Thymus (tissue), 11 donors: ENCODE results near the gene MMP12. TPM values are rescaled to one million over a fixed set of nuclear protein-coding genes. Genes with fewer than 3 reads are reported as not detected.

Experiments used
- DNase-seq, 9 donors: peaks; one replicate each; pipeline ENCODE4 v3.0.0-alpha.2; 2013; ENCODE audit warnings: low spot score in 9 of 9, low read depth in 6 of 9, missing footprints in 1 of 9
- H3K27ac ChIP-seq, 2 donors: one replicate each; pipeline ENCODE4 v1.5.1; 2013; ENCODE audit warnings: control low read depth in 1 of 2, low read depth in 1 of 2, low read length in 1 of 2, mild to moderate bottlenecking in 1 of 2, moderate library complexity in 1 of 2
- H3K27me3 ChIP-seq, 2 donors: one replicate each; pipeline ENCODE4 v1.5.1; 2013; ENCODE audit warnings: low read length in 1 of 2; ENCODE audit not compliant: control insufficient read depth in 2 of 2, insufficient read depth in 1 of 2
- H3K36me3 ChIP-seq, 2 donors: one replicate each; pipeline ENCODE4 v1.5.1; 2013; ENCODE audit warnings: low read length in 1 of 2, mild to moderate bottlenecking in 1 of 2, moderate library complexity in 1 of 2; ENCODE audit not compliant: control insufficient read depth in 2 of 2, insufficient read depth in 2 of 2
- H3K4me1 ChIP-seq, 2 donors: one replicate each; pipeline ENCODE4 v1.5.1; 2013; ENCODE audit warnings: low read length in 2 of 2; ENCODE audit not compliant: control insufficient read depth in 2 of 2, insufficient read depth in 2 of 2
- H3K4me3 ChIP-seq, 2 donors: one replicate each; pipeline ENCODE4 v1.5.1; 2013; ENCODE audit warnings: low read length in 2 of 2, control low read depth in 1 of 2, mild to moderate bottlenecking in 1 of 2
- H3K9me3 ChIP-seq, 2 donors: one replicate each; pipeline ENCODE4 v1.5.1; 2013; ENCODE audit warnings: low read length in 1 of 2, mild to moderate bottlenecking in 1 of 2; ENCODE audit not compliant: control insufficient read depth in 2 of 2, insufficient read depth in 1 of 2
- WGBS: extraction: QIAGEN DNeasy Blood & Tissue Kit; methylation state at CpG from one replicate; pipeline ENCODE4 v1.1.7; 2013; 5-methylcytosine and 5-hydroxymethylcytosine counted together
- polyA plus RNA-seq: library from polyadenylated mRNA; stranded (reverse); fragments of 200-250 nt; gene quantifications from one replicate; pipeline ENCODE4 v1.2.3, GENCODE V29; 2013
- total RNA-seq: library from RNA; stranded (reverse); fragments of 120-200 nt; gene quantifications from one replicate; pipeline ENCODE4 v1.2.4, GENCODE V29; 2013
- donor health status: healthy.

Gene MMP12
- total and polyA plus RNA-seq, 2 donors: 10.8 to 12.5 TPM

DNA sequence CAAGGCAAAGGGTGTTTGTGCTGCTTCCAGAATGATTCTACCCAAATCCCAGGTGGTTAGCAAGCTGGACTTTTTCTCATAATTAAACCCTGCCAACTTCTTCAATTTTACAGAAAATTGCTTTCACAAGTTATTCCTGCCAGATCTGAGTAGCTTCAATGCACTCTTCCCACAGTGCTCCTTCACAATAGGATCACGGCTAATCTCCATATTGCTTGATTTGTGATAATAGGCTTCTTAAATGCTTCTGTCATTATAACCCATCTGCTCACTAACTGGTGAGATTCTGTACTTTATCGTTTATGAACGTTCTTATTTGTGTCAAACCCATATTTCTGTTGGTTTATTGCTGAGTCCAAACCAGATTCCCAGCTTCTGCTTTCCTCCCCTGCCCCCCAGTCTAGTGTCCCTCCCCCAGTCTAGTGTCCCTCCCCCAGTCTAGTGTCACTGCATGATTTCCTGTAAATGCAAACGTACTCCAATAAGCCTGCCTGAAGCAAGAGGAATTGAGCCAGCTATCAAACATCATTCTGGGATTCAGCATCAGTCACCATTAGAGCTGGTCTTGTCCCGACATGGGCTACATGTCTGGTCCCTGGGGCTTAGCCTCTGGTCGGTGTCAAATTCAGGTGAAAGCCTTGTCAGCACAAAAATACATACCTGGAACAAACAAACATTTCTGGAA is 45.3 kb downstream of the MMP12 start:
- Histone ChIP-seq H3K27ac (no peak overlapping the region), H3K36me3 (no peaks in the 10 kb centered on the region), H3K9me3 (peaks cover 0 to 3% of the 10 kb centered on the region in 2 donors), H3K4me1 (no peaks in the 10 kb centered on the region), H3K27me3 (peaks cover 0 to 19% of the 10 kb centered on the region in 2 donors), H3K4me3 (no peak overlapping the region)
- DNase-seq: no peak
- WGBS: 71% methylated on average over 6 of the region's 6 CpGs

DNA sequence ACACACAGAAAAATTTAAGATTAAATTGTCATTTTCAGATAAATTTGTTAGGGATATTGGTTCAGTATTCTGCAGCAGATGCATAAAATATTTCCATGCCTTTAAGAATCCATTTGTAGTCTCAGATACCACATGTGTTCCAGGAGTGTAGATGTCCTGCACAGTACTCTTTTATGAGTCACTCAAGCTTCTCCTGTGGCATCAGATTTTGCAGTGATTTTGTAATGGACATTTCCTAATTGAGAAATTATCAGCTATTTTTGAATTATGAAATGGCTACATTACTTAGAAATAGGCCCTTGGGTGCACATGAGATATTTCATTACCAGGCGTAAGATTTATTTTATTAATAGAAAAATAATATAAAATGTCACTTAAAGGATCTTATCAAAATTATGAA is 50.2 kb downstream of the MMP12 start:
- Histone ChIP-seq H3K27ac (no peak overlapping the region), H3K4me1 (no peaks in the 10 kb centered on the region), H3K36me3 (no peaks in the 10 kb centered on the region), H3K27me3 (peaks cover 0 to under 1% of the 10 kb centered on the region in 2 donors), H3K4me3 (no peak overlapping the region), H3K9me3 (peaks cover 0 to 3% of the 10 kb centered on the region in 2 donors)
- 99% methylated on average over 1 of the region's 1 CpG for WGBS
- no peak for DNase-seq

DNA sequence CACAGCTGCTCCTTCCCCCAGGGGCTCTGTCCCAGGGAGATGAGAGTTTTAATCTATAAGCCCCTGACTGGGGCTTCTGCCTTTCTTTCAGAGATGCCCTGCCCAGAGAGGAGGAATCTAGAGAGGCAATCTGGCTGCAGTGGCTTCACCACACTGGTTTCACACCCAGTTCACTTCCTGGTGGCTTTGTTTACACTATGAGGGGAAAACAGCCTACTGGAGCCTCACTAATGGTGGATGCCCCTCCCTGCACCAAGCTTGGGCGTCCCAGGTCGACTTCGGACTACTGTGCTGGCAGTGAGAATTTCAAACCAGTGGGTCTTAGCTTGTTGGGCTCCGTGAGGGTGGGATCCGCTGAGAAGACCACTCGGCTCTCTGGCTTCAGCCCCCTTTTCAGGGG is 55.3 kb downstream of the MMP12 start:
- no peak overlapping the region for H3K4me3 ChIP-seq
- no peak for DNase-seq
- no peaks in the 10 kb centered on the region for H3K27me3 ChIP-seq
- no peaks in the 10 kb centered on the region for H3K9me3 ChIP-seq
- H3K36me3 ChIP-seq: no peaks in the 10 kb centered on the region
- WGBS: 70% methylated on average over 6 of the region's 6 CpGs
- H3K4me1 ChIP-seq: no peaks in the 10 kb centered on the region
- no peak overlapping the region for H3K27ac ChIP-seq

DNA sequence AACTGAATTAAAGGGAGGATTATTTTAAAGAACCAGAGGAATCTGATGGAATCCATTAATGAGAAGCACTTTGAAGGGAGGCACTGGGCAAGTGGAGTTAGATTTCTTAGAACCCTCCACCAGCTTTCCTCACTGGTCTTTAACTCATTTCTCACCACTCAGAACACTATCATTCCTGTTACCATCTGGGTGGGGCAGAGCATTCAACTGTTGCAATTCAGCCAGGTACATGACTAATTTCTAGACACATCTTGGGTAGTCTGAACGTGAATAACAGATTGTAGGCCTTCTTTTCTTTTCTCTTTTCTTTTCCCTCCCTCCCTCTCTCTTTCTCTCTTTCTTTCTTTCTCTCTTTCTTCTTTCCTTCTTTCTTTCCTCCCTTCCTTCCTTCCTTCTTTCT is 61.3 kb downstream of the MMP12 start:
- Histone ChIP-seq H3K4me3 (no peak overlapping the region), H3K27me3 (no peaks in the 10 kb centered on the region), H3K4me1 (no peaks in the 10 kb centered on the region), H3K9me3 (no peaks in the 10 kb centered on the region), H3K27ac (no peak overlapping the region), H3K36me3 (no peaks in the 10 kb centered on the region)
- WGBS: 89% methylated on average over 1 of the region's 1 CpG
- DNase-seq: no peak

Other genes with a start within 250 kb of the MMP12 start
- 0.14 TPM for gene MMP20, start 249.7 kb downstream of the MMP12 start, total RNA-seq
- gene MMP20, start 249.7 kb downstream of the MMP12 start, polyA plus RNA-seq: 0.23 TPM
- not detected for gene MMP27, start 169.2 kb downstream of the MMP12 start, total RNA-seq
- 0.09 TPM for gene MMP27, start 169.2 kb downstream of the MMP12 start, polyA plus RNA-seq
- 2.0 TPM for gene MMP8, start 150.0 kb downstream of the MMP12 start, total RNA-seq
- gene MMP8, start 150.0 kb downstream of the MMP12 start, polyA plus RNA-seq: 2.4 TPM
- 0.52 TPM for gene MMP10, start 94.4 kb downstream of the MMP12 start, total RNA-seq
- gene MMP10, start 94.4 kb downstream of the MMP12 start, polyA plus RNA-seq: 23.8 TPM
- 1.8 TPM for gene MMP1, start 76.8 kb downstream of the MMP12 start, total RNA-seq
- gene MMP1, start 76.8 kb downstream of the MMP12 start, polyA plus RNA-seq: 2.5 TPM
- gene MMP3, start 31.4 kb downstream of the MMP12 start, total RNA-seq: 0.28 TPM
- gene MMP3, start 31.4 kb downstream of the MMP12 start, polyA plus RNA-seq: 0.48 TPM
- gene MMP13, start 80.8 kb upstream of the MMP12 start, total RNA-seq: 0.42 TPM
- gene MMP13, start 80.8 kb upstream of the MMP12 start, polyA plus RNA-seq: 0.75 TPM
- gene DCUN1D5, start 217.2 kb upstream of the MMP12 start, total RNA-seq: 37.1 TPM
- 21.1 TPM for gene DCUN1D5, start 217.2 kb upstream of the MMP12 start, polyA plus RNA-seq
- 5.5 TPM for gene DYNC2H1, start 234.4 kb upstream of the MMP12 start, total RNA-seq
- 13.6 TPM for gene DYNC2H1, start 234.4 kb upstream of the MMP12 start, polyA plus RNA-seq